ENCODE measurements around the gene RHBDD2.

- no peak for TF ChIP-seq CTCF (IDR thresholded peaks at IDR 0.05; ENCODE audit: low read length)
- no peak for TF ChIP-seq EZH2 (IDR thresholded peaks at IDR 0.05; ENCODE audit: borderline replicate concordance, low read length)
These were observed 35.4 kb downstream of the RHBDD2 start for GRCh38 chr7:75914169-75914654.

Data from OCI-LY1 (cell line).